ENCODE data around the gene FBXL14. TPM values are rescaled to one million over a fixed set of nuclear protein-coding genes. Genes with fewer than 3 reads are reported as not detected.

Gene FBXL14
- total and polyA plus RNA-seq, 9 donors, result 1.3 to 16.2 (median 10.8) TPM

GRCh38 chr12:1551496-1551895 lies 42.9 kb downstream of the FBXL14 start:
- 92 to 94% (median 94%) methylated on average over 6 of the region's 6 CpGs for WGBS, 3 donors
- H3K27ac ChIP-seq, result no peak overlapping the region

GRCh38 chr12:1546931-1547640 lies 47.3 kb downstream of the FBXL14 start:
- H3K4me1 ChIP-seq (ENCODE audit: insufficient read depth), result no peaks in the 10 kb centered on the region
- intact Hi-C loops (cut with DNase I), result no loop called here
- H3K27ac ChIP-seq, result no peak overlapping the region
- WGBS, 3 donors, result 79 to 87% (median 82%) methylated on average over 19 of the region's 19 CpGs
- no peak overlapping the region for H3K4me3 ChIP-seq
- no peaks in the 10 kb centered on the region for H3K36me3 ChIP-seq
- H3K9me3 ChIP-seq, result no peaks in the 10 kb centered on the region
- TF ChIP-seq EP300 (IDR thresholded peaks at IDR 0.05) (no peak), CTCF (IDR thresholded peaks at IDR 0.05) (no peak), POLR2A (IDR thresholded peaks at IDR 0.05) (no peak)
- no peaks in the 10 kb centered on the region for H3K27me3 ChIP-seq
- DNase-seq, result no peak

More at GRCh38 chr12:1551496-1551895, 42.9 kb downstream of the FBXL14 start:
- no peaks in the 10 kb centered on the region for H3K4me1 ChIP-seq (ENCODE audit: insufficient read depth)
- H3K27me3 ChIP-seq, result no peaks in the 10 kb centered on the region
- H3K4me3 ChIP-seq, result no peak overlapping the region
- no peak for DNase-seq
- intact Hi-C loops (cut with DNase I), result no loop called here
- no peaks in the 10 kb centered on the region for H3K36me3 ChIP-seq
- H3K9me3 ChIP-seq, result no peaks in the 10 kb centered on the region
- TF ChIP-seq EP300 (IDR thresholded peaks at IDR 0.05) (no peak), POLR2A (IDR thresholded peaks at IDR 0.05) (no peak), CTCF (IDR thresholded peaks at IDR 0.05) (no peak)

- no peak overlapping the region for H3K27ac ChIP-seq
- H3K9me3 ChIP-seq, result no peaks in the 10 kb centered on the region
- H3K4me1 ChIP-seq (ENCODE audit: insufficient read depth), result no peaks in the 10 kb centered on the region
- WGBS, 3 donors, result 32 to 35% (median 34%) methylated on average over 7 of the region's 7 CpGs
- DNase-seq, result no peak
- no peak overlapping the region for H3K4me3 ChIP-seq
- no peaks in the 10 kb centered on the region for H3K27me3 ChIP-seq
- TF ChIP-seq CTCF (IDR thresholded peaks at IDR 0.05), result no peak
- no peak for TF ChIP-seq EP300 (IDR thresholded peaks at IDR 0.05)
- TF ChIP-seq POLR2A (IDR thresholded peaks at IDR 0.05), result no peak
- intact Hi-C loops (cut with DNase I), result no loop called here
- H3K36me3 ChIP-seq, result no peaks in the 10 kb centered on the region
These were observed 49.2 kb downstream of the FBXL14 start for GRCh38 chr12:1544996-1545700.

GRCh38 chr12:1542599-1542998 lies 51.8 kb downstream of the FBXL14 start:
- Histone ChIP-seq H3K27me3 (no peaks in the 10 kb centered on the region), H3K27ac (no peak overlapping the region), H3K4me3 (no peak overlapping the region), H3K9me3 (no peaks in the 10 kb centered on the region), H3K4me1 (ENCODE audit: insufficient read depth) (no peaks in the 10 kb centered on the region), H3K36me3 (no peaks in the 10 kb centered on the region)
- no peak for TF ChIP-seq CTCF (IDR thresholded peaks at IDR 0.05)
- TF ChIP-seq EP300 (IDR thresholded peaks at IDR 0.05), result no peak
- no peak for TF ChIP-seq POLR2A (IDR thresholded peaks at IDR 0.05)
- WGBS, 3 donors, result 93 to 95% (median 93%) methylated on average over 7 of the region's 7 CpGs
- DNase-seq, result no peak
- intact Hi-C loops (cut with DNase I), result no loop called here

Measured in ovary (tissue), 9 donors.